Measurements from ENCODE around the gene RESP18.
"Not testable (repeated sequence)": the region's sequence is repeated elsewhere in the genome, so short reads cannot be mapped to it uniquely, and the experiment has no call there.

Gene RESP18

DNA sequence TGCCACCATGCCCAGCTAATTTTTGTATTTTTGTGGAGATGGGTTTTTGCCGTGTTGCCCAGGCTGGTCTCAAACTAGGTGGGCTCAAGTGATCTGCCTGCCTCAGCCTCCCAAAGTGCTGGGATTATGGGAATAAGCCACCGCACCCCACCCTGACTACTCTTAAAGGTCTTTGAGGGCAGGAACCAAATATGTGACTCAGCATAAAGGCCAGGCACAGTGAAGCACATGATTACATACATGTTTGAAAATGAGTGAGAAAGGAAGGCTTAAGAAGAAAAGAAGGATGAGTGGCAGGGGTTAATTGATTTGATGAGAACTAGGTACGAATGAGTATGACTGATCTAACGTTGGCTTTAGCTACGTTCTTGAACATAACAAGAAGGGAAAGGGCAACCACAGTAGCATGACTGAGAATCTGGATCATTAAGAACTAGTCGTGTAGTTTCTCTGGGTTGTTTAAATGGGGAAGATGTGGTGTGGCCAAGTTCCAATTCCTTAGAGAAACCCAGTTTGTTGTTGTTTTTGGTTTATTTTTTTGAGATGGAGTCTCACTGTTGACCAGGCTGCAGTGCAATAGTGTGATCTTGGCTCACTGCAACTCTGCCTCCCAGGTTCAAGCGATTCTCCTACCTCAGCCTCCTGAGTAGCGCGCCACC is 6.8 kb downstream of the RESP18 start:
- DNase-seq (ENCODE audit: low spot score), result no peak

- no peak for DNase-seq (ENCODE audit: low spot score)
These were observed 7.4 kb downstream of the RESP18 start for GRCh38 chr2:219325136-219325535.

GRCh38 chr2:219323434-219323833 is 9.1 kb downstream of the RESP18 start:
- no peak for DNase-seq (ENCODE audit: low spot score)

GRCh38 chr2:219314804-219315468 is 17.6 kb downstream of the RESP18 start:
- DNase-seq (ENCODE audit: low spot score), result no peak

GRCh38 chr2:219312683-219313263 is 19.8 kb downstream of the RESP18 start:
- DNase-seq (ENCODE audit: low spot score), result not testable (repeated sequence)

GRCh38 chr2:219309278-219309677 is 23.3 kb downstream of the RESP18 start, which contains the start of gene PTPRN:
PTPRN (minus strand) TSS chr2:219309401; CDS start chr2:219309332, 69 bp downstream.
- peak; percentile 87 for DNase-seq (ENCODE audit: low spot score)

GRCh38 chr2:219308142-219309101 is 24.1 kb downstream of the RESP18 start:
- peak; percentile 89 for DNase-seq (ENCODE audit: low spot score)

DNA sequence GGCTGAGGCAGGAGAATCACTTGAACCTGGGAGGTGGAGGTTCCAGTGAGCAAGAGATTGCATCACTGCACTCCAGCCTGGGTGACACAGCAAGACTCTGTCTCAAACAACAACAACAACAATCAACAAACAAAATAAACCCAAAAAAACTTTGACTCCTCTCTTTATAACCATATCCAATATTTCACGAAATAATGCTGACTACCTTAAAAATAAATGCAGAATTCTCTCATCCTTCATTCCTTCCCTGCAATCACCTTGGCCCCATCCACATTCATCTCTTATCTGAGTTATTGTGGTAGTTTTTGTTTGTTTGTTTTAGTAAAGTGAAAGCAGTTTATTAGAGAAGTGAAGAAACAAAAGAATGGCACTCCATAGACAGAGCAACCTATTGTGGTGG is 26.5 kb downstream of the RESP18 start:
- DNase-seq (ENCODE audit: low spot score), result no peak

DNA sequence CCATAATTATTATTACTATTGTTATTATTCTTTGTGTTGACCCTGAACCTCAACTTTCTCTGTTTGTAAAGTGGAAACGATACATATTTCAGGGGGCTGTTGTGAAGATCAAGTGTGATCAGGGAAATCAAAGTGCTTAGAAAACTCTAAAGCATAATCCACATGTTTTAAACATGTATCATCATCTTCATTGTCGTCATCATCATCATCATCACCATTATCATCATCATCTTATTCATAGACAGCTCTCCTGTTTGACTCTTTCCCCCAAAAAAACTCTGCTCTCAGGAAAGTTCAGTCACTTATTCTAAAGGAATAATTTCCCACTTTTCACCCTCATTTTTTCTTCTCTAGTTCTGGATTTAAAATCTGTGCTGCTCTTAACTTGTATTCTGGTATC is 28.3 kb downstream of the RESP18 start:
- DNase-seq (ENCODE audit: low spot score), result no peak

DNA sequence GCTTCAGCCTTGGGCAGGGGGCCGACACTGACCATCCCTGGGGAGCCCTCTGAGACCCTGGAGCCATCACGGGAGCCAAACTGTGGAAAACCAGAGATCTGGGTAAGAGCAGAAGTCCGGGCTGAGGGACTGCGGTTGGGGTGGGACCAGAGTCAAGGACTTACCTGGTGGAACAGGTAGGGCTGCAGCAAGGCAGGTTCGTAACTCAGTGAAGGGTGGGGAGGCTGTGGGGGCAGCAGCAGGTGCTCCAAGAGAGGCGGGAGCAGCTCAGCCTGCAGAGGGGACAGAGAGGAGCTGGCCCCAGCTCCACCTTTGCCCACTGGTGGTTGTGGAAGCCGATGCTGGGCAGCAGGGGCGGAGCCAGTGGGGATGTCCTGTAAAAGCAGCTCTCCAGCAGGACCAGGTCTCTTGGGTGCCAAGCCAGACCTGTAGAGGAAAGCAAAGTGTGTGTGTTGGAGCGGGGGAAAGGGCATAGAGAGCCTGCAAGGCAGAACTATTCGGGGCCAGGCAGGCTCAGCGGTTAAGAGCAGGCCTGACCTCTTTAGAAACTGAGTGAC is 30.1 kb downstream of the RESP18 start:
- DNase-seq (ENCODE audit: low spot score), result no peak

DNA sequence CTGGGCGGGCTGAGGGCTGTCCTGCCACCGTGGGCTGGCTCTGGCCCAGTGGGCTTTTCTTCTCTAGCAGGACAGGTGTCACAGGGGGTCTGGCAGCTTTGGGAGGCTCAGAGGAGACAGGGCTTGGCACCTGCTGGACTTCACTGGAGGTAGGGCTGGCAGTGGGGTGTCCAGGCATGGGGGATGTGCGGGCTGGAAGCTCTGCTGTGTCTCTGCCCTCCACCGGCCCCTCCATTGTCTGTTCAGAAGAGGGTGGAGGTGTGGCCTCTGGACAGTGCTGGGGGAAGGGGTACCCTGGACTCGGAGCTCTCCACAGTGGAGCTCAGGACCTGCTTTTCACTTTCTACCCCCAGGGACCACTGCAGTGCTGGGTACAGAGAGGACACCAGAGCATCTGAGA is 32.5 kb downstream of the RESP18 start:
- no peak for DNase-seq (ENCODE audit: low spot score)

DNA sequence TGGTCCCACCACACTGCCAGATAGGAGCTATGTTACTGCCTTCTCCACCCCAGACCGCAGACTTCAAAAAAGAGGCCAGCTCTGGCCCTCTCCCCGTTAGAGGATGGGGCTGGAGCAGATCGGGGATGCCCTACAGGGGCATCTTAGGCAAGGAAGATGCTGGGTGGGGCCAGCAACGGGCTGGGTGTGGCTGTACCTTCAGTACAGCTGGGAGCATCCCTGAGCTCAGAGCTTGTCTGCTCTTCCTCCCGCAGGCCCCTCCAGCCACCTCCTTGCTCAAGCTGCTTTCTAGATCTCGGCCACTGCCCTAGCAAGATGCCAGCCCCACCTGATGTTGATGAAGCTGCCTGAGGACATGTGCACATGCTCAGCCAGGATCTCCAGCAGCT is 33.2 kb downstream of the RESP18 start:
- no peak for DNase-seq (ENCODE audit: low spot score)

GRCh38 chr2:219298759-219299371 is 33.7 kb downstream of the RESP18 start:
- DNase-seq (ENCODE audit: low spot score), result peak; percentile 94

GRCh38 chr2:219297766-219298456 is 34.6 kb downstream of the RESP18 start:
- no peak for DNase-seq (ENCODE audit: low spot score)

GRCh38 chr2:219296631-219297391 is 35.7 kb downstream of the RESP18 start:
- DNase-seq (ENCODE audit: low spot score), result no peak

DNA sequence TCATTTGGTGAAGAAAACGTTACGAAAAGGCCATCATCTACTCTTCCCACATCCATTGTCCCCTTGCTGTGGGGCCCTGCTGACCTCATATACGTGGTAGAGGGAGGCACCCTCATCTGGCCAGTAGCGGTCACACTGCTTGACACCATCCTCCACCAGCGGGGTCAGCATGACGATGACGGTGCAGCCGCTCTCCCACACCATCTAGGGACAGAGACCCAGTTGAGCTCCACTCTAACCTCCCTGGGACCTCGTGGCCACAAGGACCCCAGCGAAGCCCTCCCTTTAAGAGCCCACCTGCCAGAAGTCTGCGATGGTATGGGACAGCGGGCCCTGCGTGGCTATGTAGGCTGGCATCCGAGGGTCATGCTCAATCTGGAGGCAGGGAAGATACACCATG is 36.4 kb downstream of the RESP18 start:
- DNase-seq (ENCODE audit: low spot score), result no peak

DNA sequence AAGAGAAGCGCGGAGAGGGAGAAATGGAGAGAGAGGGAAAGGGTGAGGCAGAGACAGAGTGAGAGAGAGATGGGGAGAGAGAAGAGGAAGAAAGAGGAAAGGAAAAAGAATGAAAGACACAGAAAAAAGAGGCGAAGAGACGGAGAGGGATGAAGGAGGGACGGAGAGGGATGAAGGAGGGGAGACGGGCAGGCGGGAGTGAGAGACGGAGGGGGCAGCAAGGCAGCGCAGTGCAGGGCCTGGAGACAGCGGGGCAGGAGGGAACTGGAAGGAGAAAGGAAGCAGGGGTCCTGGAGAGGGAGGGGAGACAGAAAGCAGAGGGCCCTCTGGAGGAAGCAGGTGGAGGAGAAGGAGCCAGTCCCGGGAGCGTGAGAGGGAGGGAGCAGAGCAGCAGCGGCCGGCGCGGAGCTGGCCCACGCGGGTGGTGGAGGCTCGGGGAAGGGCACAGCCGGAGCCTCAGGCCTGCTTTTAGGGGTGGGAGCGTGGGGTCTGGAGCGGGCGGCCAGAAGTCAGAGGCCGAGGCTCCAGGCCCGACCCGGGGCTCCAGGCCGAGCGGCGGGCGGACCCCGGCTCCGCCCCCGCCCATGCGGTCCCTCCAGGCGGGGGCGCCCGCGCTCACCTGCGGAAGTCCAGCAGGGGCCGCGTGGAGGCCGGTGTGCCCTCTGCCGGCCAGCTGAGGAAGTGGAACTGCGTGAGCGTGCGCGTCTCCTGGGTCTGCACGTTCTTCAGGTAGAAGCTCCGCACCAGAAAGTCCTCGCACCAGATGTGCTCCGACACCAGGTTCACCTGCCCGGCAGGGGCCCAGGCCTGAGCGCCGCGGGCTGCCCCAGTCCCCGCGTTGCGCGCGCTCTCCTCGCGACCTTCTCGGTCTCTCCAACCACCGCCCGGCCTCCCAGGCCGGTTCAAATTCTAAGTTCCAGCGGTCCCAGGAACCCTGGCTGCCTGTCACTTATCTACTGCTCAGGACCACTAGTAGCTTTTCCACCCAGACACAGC is 37.9 kb downstream of the RESP18 start:
- DNase-seq (ENCODE audit: low spot score), result peak; percentile 98

- DNase-seq (ENCODE audit: low spot score), result no peak
These were observed 38.8 kb downstream of the RESP18 start for GRCh38 chr2:219293736-219294231.

DNA sequence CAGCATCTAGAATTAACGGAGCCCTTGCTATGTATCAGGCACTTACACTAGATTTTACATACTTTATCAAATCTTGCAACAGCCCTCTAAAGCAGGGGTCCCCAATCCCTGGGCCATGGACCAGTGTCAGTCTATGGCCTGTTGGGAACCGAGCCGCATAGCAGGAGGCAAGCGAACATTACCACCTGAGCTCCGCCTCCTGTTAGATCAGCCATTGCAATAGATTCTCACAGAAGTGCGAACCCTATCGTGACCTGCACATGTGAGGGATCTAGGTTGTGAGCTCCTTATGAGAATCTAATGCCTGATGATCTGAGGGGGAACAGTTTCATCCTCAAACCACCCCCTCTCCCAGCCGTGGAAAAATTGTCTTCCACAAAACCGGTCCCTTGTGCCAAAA is 39.9 kb downstream of the RESP18 start:
- DNase-seq (ENCODE audit: low spot score), result no peak

Data from iPS-NIHi11 (cell line).